SK-N-SH (cell line): ENCODE measurements around the gene FANCL.
"Not testable (repeated sequence)": the region's sequence is repeated elsewhere in the genome, so short reads cannot be mapped to it uniquely, and the experiment has no call there.

Experiments
- FOXM1 ChIP-seq: IDR thresholded peaks from 2 replicates; pipeline ENCODE4 v1.4.0; 2012; ENCODE audit warnings: low read depth, mild to moderate bottlenecking
- GABPA ChIP-seq: IDR thresholded peaks from 2 replicates; pipeline ENCODE4 v1.4.0; 2012; ENCODE audit warnings: low read depth, mild to moderate bottlenecking
- TF ChIP-seq, protein P1 (sequence below): fragments of 200-600 bp; sonication (generic); IDR thresholded peaks from 2 replicates; pipeline ENCODE4 v1.6.1; 2017; ENCODE audit warnings: antibody characterized with exemption, mild to moderate bottlenecking, moderate library complexity

DNA sequence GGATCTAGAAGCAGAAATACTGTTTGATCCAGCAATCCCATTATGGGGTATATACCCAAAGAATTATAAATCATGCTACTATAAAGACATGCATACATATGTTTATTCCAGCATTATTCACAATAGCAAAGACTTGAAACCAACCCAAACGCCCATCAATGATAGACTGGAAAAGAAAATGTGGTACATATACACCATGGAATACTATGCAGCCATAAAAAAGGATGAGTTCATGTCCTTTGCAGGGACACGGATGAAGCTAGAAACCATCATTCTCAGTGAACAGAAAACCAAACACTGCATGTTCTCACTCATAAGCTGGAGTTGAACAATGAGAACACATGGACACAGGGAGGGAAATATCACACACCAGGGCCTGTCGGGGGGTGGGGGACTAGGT, 61.0 kb downstream of the FANCL start:
- TF ChIP-seq, protein P1, sequence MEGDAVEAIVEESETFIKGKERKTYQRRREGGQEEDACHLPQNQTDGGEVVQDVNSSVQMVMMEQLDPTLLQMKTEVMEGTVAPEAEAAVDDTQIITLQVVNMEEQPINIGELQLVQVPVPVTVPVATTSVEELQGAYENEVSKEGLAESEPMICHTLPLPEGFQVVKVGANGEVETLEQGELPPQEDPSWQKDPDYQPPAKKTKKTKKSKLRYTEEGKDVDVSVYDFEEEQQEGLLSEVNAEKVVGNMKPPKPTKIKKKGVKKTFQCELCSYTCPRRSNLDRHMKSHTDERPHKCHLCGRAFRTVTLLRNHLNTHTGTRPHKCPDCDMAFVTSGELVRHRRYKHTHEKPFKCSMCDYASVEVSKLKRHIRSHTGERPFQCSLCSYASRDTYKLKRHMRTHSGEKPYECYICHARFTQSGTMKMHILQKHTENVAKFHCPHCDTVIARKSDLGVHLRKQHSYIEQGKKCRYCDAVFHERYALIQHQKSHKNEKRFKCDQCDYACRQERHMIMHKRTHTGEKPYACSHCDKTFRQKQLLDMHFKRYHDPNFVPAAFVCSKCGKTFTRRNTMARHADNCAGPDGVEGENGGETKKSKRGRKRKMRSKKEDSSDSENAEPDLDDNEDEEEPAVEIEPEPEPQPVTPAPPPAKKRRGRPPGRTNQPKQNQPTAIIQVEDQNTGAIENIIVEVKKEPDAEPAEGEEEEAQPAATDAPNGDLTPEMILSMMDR, result not testable (repeated sequence)
- TF ChIP-seq GABPA, FOXM1: not testable (repeated sequence)
